CD4-positive, alpha-beta T cell treated with Interleukin-15 for 1 hour (primary cell): ENCODE results near the gene HNRNPC.
"Not testable (repeated sequence)": the region's sequence is repeated elsewhere in the genome, so short reads cannot be mapped to it uniquely, and the experiment has no call there.

Experiments
- DNase-seq: peaks from one replicate; pipeline ENCODE4 v3.0.0-alpha.2; 2020

Gene HNRNPC

DNA sequence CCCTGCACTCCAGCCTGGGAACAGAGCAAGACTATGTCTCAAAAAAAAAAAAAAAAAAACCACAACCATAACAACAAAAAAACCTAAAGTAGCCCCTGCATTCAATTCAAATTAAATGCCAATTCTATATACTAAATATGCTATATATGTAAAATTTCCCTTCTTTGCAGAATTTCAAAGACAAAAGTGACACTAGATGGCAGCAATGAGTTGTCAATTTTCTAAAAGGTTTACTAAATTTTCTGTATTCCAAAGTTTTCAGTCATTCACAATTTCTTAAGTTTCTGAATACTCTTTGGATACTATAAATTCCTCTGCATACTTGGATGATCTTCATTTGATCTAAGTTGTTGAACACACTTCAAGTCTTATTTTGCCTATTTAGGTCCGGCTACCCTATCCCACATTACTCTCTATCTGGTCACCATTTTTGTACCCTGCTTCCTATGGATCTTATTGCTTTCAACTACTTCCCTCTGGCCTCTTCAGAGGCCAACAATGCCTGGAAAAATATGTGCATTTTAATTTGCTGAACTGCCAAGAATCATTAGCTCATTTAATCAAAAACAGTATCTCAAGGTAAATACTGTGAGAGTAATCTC lies 27.9 kb downstream of the HNRNPC start:
- DNase-seq: no peak

- no peak for DNase-seq
Observed at GRCh38 chr14:21240417-21240816, 28.8 kb downstream of the HNRNPC start.

DNA sequence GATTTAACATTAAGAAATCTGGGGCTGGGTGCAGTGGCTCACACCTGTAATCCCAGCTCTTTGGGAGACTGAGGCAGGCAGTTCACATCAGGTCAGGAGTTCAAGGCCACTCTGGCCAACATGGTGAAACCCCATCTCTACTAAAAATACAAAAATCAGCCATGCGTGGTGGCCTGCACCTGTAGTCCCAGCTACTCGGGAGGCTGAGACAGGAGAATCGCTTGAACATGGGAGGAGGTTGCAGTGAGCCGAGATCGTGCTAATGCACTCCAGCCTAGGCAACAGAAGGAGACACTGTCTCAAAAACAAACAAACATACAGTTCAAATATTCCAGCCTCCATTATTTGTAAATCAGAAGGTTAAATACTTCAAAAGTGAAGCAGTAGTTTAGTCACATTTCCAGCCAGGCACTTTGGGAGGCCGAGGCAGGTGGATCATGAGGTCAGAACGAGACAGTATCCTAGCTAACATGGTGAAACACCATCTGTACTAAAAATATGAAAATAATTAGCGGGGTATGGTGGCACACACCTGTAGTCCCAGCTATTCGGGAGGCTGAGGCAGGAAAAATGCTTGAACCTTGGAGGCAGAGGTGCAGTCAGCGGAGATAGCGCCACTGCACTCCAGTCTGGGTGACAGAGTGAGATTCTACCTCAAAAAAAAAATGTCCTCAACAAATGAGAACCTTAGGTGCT lies 30.3 kb downstream of the HNRNPC start:
- DNase-seq: no peak

DNA sequence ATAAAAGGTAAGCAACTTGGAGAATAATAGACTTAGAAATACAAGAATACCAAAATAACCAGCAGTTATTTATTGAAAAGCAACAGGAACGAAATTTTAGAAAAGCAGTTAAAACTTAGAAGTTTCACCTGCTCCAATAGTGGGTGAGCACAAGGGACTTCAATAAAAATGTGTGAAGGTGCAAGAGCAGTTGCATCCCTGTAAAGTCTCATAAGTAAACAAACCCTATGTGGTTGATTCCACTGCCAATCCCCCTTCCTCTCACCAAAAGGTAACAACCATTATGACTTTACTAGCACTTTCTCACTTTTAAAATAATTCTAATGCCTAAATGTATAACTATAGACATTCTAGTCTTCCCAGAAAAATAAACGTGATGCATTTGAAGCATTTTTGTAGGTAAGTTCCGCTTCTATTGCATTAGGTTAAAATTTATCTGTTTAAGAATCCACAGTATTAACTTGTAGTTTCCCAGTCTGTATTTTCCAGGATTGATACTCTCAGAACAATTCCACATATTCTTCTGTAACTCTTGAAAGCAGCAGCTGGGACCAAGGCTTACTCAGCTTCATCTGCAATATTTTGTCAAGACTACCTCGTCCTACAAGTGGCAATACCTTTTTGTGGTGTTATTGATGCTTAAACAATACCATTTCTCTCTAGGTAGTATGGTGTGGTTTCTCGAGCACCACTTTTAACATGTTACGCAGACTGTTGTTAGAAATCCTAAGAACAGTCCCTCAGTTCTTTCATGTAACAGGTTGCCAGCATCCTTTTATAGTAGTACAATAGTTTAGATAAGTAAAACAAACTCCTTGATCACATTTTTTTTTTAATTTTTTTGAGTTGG lies 32.1 kb downstream of the HNRNPC start:
- DNase-seq: no peak

DNA sequence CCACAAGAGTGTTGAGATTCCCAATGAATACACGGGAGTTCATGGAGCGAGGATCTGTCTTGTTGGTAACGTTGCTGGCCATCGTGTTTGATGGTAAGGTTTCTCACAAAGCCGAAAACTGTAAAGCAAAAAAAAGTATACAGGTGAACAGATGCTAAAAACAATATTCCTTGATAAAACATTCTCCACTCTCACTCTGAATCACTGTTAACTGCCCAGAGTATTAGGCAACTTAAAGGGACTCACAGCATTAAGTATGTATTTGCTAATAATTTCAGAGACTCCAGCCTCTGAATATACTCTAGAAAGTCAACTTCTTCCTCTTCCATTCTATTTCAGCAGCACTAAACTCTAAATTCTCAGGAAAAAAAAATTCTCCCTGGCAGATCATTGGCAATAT lies 35.1 kb downstream of the HNRNPC start:
- no peak for DNase-seq

GRCh38 chr14:21233457-21234076 lies 35.7 kb downstream of the HNRNPC start:
- DNase-seq: no peak

- DNase-seq: no peak
Observed at GRCh38 chr14:21231020-21231652, 38.1 kb downstream of the HNRNPC start.

GRCh38 chr14:21229821-21230220 lies 39.4 kb downstream of the HNRNPC start:
- DNase-seq: no peak

GRCh38 chr14:21227981-21228380 lies 41.3 kb downstream of the HNRNPC start:
- DNase-seq: no peak

DNA sequence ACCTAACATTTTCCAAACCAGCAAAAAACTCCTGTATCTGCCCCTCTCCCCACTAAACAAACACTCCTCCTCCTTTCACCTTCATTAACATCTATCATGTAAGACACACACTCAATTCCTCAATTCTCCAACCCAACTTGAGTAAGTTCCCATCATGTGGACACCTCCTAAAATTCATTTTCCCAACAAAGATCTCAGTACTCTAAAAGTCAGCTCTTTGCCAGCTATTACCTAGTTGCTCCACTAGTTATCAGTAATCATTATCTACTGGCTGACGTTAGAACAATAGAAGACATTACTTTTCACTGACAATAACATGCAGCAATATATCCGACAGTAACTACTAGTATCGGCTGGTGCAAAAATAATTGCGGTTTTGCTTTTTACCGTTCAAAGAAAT lies 42.1 kb downstream of the HNRNPC start:
- DNase-seq: no peak

- DNase-seq: no peak
Observed at GRCh38 chr14:21226467-21226866, 42.8 kb downstream of the HNRNPC start.

GRCh38 chr14:21225164-21225563 lies 44.1 kb downstream of the HNRNPC start:
- DNase-seq: not testable (repeated sequence)

DNA sequence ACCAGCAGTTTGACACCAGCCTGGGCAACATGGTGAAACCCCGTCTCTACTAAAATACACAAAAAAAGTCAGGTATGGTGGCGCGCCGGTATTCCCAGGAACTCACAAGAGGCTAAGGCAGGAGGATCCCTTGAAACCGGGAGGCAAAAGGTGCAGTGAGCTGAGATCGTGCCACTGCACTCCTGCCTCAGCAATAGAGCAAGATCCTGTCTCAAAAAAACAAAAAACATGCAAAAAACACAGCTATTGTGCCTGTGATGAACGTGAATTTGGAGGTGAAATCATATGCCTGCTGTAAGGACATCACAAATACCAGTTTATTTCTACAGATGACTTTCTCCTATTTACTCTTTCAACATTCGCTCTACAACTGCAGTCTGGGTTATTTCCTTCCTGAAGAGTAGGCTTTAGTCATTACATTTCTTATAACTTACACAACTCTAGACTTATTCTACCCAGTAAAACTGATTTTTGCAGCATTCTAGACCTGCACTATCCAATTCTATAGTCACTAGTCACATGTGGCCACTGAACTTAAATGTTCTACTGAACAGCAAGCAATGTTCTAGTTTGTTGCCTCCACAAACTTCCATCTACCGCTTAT lies 48.3 kb downstream of the HNRNPC start:
- no peak for DNase-seq

DNA sequence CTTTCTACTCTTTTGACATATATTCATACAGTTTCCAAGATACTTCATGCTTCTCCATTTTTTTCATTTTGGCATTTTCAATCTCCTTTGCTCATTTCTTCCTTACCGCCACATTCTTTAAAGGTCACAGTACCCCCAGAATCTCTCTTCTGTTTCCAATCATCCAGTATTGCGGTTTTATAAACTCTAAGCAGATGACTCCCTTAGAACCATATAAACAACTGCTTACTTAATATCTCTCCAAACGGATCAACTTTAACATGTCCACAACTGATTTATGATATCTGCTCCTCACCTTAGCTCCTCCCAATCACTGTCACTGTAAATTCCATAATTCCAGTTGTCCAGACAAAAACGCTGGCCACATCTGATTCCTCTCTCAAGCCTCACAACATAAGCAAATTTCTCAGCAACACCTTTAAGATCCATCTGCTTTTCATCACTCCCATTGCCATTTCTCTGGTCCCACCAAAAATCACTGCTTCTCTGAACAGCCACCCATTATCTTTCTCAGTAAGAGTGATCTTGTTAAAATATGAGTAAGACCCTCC lies 49.6 kb downstream of the HNRNPC start:
- DNase-seq: no peak

DNA sequence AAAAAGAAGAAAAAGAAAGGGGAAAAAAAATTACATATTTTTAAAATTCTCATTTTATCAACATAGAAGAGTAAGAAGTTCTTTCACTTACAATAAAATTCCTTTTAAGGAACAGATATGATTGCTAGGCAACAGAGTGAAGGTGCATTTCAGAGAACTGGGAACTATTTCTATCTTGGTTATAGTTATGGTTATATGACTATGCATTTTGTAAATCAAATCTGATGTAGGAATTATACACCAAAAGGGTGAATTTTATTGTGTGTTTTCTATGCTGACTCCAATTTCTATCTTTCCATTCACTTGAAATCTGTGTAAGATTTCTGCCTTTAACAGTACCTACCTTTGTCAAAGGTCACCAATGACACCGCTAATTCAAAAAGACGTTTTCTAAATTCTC lies 50.1 kb downstream of the HNRNPC start:
- no peak for DNase-seq

- no peak for DNase-seq
Observed at GRCh38 chr14:21215879-21216251, 53.4 kb downstream of the HNRNPC start.

DNA sequence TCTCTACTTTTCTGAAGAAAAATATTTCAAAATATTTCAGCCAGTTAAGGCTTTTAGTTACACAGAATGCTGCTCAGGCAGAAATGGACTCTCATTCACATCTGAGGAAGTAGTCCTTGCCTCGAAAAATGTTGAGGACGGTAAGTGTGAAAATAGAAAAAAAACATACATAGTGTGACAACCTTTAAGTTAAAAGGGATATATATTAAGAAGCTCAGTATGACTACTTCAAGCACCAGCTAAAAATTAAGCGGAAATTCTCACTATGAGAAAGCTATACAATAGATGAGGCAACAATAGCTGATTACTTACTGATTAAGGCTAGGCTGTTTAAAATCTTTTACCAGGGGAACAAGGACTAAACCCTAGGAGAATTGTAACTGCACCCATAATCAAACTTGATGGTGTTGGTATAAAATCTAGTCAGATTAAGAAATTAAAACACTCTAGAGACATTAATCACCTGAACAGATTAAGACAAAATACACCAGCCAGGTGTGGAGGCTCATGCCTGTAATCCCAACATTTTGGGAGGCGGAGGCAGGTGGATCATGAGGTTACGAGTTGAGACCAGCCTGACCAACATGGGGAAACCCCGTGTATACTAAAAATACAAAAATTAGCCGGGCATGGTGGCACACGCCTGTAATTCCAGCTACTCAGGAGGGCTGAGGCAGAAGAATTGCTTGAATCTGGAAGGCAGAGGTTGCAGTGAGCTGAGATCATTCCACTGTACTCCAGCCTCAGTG lies 53.9 kb downstream of the HNRNPC start:
- no peak for DNase-seq

DNA sequence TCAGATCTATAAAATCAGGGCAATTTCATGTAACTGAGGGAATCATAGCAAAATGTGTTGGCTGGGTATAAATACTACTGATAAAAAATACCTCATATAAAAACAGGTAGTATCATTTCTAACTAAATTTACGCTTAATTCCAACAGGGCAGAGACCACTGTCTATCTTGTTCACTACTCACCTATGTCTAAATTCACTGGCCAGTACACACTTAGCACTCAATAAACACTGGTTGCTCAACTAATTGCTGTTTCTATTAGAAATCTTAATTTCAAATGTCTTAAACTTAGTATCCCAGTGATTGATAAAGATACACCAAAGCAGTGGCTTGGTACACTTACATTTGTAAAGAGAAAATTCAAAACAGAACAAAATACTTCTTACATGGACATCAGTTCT lies 55.6 kb downstream of the HNRNPC start:
- no peak for DNase-seq

- DNase-seq: not testable (repeated sequence)
Observed at GRCh38 chr14:21212824-21213223, 56.4 kb downstream of the HNRNPC start.

- DNase-seq: no peak
Observed at GRCh38 chr14:21211509-21211908, 57.7 kb downstream of the HNRNPC start.

DNA sequence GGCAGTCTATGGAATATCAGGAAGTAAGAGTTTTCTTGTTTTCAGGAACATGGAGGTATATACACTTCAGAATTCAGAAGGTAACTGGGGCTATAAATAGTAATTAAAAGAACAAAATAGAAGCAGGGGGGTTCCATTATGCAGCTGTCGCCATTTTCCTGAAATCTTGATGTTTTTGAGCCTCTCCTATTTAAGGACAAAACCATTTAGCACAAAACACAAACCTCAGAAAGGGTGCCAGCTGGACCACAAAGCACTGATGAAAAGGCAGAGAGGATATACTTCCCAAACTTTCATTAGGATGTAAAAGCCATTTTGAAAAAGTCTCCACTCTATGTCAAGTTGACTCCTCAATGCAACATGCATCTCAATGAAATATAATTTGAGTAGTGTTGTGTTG lies 59.2 kb downstream of the HNRNPC start:
- no peak for DNase-seq

GRCh38 chr14:21209185-21209584 lies 60.1 kb downstream of the HNRNPC start:
- DNase-seq: no peak
